Activated effector memory CD4-positive, alpha-beta T cell treated with anti-CD3 and anti-CD28 coated beads, Interleukin-2, amount 50 U/mL, for 16 hours (primary cell): ENCODE measurements around the gene COL26A1.
"Not testable (repeated sequence)": the region's sequence is repeated elsewhere in the genome, so short reads cannot be mapped to it uniquely, and the experiment has no call there.

Source experiments
- DNase-seq: peaks from one replicate; pipeline ENCODE4 v3.0.0-alpha.2; 2020

The COL26A1 gene

DNA sequence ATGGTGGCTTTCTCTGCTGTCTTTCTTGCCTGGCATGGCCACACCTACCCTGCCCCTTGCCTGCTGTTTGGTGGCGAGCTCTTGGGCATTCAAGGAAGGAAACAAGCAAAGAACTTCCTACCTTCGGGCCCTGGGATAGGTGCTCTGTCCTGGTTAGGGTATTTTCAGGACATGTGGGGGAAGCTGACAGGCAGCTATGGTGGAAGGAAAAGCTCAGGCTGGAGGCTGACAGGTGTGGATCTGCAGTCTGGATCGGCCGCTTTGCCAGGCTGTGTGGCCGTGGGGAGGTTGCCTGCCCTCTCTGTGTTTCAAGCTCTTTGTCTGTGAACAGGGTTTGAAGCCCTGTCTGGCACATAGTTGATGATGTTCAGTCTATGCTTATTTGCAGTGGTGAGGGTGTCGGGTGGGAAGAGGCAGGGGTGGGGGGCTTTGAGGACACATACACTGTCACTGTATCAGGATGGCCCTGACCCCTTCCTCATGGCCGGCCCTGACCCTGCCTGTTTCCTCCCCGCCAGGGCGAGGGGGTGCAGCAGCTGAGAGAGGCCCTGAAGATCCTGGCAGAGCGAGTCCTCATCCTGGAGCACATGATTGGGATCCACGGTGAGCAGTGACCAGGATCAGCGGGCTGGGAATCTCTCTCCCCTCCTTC, 192.7 kb downstream of the COL26A1 start:
- no peak for DNase-seq

GRCh38 chr7:101555921-101556275, 193.2 kb downstream of the COL26A1 start:
- no peak for DNase-seq

- DNase-seq, result no peak
Measured at GRCh38 chr7:101556453-101556968, 193.8 kb downstream of the COL26A1 start.

GRCh38 chr7:101557421-101557820, 194.7 kb downstream of the COL26A1 start:
- no peak for DNase-seq

DNA sequence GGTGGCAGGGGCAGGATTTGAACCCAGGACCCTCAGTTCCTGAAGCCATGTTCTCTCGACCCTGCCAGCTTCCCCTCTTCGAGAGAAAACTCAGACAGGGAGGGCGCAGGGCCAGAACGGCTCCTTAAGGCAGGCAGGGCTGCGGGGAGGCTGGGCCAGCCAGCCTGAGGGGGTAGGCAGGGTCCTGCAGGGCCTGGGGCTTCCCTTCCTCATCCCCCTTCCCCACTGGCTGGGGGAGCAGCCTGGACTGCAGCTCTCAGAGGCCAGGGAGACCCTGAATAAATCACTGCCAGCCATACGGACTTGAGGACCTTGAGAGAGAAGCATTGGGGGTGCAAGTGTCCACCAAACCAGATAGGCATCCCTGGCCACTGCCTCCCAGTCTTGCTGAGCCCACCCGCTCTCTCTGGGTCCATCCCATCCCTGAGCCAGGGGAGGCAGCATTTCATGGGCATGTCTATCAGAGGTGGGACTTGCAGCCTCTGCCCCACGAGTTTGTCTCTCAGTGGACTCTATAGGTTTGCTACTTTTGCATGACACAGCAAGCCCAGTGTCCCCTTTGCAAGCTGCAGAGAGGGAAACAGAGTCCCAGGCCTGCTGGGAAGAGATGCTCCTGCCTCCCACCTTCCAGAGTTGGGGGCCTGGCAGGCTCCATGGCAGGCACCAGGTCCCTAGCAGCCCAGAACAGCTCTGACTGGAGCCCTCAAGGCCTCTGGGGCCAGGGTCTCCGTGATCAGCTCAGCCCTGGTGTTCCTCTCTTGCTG, 195.5 kb downstream of the COL26A1 start:
- no peak for DNase-seq

DNA sequence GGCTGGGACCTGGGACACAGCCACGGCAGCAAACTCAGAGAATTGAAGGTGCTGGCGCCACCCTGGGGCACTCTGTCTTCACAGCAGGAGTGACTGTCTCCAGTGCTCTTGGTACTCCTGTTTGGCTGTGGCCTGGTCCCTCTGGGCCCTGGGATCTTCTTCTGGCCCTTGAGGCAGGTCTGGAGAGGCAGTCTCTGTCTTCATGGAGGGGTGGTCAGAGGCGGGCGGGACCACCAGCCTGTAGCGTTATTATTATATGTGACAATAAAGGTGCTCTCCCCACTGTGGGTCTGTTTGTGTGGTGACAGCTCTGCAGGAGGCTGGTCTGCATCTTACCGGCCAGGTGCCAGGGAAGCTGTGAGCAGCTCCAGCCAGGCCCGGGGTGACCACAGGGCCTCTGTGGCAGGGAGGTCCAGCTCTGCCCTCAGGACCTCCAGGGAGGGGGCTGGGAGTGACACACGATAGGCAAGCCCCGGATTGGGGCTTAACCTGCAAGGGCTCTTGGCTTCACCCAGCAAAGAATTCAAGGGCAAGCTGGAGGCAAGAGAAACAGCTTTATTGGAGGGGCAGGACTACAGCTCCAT, 196.2 kb downstream of the COL26A1 start:
- no peak for DNase-seq

GRCh38 chr7:101559586-101559985, 196.9 kb downstream of the COL26A1 start:
- DNase-seq, result no peak

DNA sequence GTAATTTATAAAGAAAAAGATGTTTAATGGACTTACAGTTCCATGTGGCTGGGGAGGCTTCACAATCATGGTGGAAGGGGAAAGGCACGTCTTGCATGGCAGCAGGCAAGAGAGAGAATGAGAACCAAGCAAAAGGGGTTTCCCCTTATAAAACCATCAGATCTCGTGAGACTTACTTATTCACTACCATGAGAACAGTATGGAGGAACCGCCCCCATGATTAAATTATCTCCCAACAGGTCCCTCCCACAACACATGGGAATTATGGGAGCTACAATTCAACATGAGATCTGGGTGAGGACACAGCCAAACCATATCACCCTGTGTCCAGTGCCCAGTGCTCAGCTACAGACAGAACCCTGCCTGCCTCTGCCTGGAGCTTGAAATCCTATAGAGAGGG, 197.3 kb downstream of the COL26A1 start:
- not testable (repeated sequence) for DNase-seq

DNA sequence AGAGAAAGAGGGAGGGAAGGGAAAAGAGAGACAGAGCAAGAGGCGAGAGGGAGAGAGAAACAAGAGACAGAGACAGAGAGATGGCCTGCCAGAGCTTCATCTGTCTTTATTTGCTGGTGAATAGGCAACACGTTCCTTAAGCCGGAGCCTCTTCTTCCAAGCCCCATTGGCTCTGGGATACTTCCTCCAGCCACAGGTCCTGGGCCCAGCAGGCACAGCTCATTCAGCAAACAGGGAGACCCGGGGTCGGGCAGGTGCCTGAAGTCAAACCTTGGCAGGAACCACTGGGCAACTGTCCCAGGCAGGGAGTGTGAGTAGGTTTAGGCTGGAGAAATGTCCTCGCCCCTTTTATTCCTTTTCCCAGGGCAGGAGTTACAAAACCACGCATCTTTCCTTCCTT, 198.2 kb downstream of the COL26A1 start:
- no peak for DNase-seq

DNA sequence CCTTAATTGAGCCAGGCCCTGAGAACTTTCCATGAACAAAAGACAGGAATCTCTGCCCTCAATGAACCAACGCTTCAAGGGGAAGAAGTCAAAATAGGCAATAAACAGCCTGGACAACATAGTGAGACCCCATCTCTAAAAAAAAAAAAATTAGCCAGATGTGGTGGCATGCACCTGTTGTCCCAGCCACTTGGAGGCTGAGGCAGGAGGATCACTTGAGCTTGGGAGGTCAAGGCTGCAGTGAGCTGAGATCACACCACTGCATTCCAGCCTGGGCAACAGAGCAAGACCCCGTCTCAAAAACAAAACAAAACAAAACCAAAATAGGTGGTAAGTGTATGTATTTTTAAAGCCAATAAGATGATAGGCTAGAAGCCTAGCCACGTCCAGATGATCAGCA, 198.6 kb downstream of the COL26A1 start:
- DNase-seq, result not testable (repeated sequence)

DNA sequence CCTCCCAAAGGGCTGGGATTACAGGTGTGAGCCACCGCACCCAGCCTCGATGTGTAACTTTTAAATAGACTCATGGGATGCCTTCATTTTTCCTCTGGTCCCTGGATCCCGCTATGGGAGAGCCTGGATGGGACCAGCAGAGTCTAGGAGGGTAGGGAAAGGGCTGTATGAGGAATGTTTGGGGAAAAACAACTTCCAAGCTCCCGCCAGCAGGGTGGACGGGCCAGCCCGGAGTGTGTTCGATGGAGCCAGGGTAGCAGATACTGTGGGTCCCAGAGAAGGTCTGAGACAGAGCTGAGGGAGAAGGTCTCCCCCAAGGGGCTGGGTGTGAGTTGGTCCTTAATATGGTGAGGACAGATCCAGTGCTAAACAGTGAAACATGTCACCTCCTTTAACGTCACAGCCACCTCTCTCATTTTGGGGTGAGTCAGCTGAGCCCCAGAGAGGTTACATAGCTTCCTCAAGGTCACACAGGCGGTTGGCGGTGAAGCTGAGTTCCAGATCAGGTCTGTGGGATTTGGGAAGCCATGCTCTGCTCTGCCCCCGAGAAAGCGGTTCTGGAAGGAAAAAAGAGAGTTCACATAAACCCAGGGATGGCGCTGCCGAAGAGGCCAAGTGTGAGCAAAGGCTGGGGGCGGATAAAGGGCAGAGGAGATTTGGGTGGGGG, 200.0 kb downstream of the COL26A1 start:
- DNase-seq, result no peak

DNA sequence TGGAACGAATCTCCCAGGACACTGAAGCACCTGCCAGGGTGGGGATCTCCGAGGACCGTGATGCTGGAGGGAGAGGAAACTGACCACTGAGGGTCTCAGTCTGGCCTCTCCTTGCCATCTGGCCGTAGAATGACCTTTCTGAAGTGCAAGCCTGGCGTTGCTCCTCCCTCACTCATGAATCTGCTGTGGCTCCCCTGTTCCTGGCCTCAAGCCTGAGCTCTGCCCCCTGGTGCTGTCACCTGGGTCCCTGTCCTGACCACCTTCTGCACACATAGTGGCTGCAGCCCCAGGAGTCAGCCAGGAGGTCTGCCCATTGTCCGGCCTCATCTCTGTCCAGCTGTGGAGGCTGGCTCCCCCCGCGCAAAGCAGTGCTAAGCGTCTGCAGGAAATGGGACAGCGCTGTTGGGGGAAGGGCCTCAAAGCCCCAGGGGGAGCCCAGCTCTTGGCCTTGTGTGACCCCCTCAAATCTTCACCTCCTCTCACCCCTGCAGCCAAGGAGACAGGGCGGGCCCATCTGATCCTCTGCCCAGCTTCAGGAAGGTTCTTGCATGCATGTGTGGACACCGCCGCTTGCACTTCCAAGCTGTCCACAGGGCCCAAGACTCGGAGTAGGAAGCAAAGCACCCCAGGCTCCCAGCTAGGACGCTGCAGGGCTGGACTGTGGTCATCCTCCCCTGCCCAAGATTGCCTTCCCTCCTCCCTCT, 200.7 kb downstream of the COL26A1 start:
- no peak for DNase-seq

- no peak for DNase-seq
Measured at GRCh38 chr7:101563943-101564777, 201.5 kb downstream of the COL26A1 start.

- DNase-seq, result no peak
Measured at GRCh38 chr7:101564778-101565211, 202.1 kb downstream of the COL26A1 start.

DNA sequence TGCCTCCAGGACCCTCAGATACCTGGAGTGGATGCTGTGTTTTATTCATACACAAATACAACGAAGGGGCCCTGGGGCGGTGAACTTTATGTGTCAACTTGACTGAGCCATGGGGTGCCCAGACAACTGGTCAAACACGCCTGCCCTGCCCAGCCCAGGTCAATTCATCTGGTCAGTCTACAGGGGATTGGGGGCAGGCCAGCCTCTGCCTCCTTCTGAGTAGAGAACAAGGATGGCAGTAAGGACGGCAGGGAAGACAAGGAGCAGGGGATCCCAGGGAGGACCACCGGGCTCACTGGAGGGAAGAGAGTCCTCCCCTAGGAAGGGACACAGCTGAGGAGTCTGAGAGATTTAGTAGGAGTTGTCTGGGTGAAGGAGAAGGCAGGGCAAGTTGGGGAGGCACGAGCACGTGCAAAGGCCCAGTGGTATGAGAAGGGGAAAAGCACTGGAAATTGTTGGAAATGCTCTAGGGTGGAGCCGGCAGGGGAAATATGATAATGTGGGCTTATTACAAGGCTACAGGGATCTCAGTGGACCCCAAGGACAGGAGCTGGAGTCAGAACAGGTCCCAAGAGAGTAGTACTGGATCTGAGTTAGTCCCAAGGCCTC, 203.0 kb downstream of the COL26A1 start:
- DNase-seq, result no peak

GRCh38 chr7:101567230-101567629, 204.6 kb downstream of the COL26A1 start:
- no peak for DNase-seq

- DNase-seq, result no peak
Measured at GRCh38 chr7:101572156-101572555, 209.5 kb downstream of the COL26A1 start.

- DNase-seq, result no peak
Measured at GRCh38 chr7:101575168-101575567, 212.5 kb downstream of the COL26A1 start.

- DNase-seq, result no peak
Measured at GRCh38 chr7:101575721-101576120, 213.0 kb downstream of the COL26A1 start.

- DNase-seq, result no peak
Measured at GRCh38 chr7:101576998-101577397, 214.3 kb downstream of the COL26A1 start.

- no peak for DNase-seq
Measured at GRCh38 chr7:101578552-101578951, 215.9 kb downstream of the COL26A1 start.
